RPMI7951 (cell line): Measurements from ENCODE around the gene R3HDM1. TPM values are rescaled to one million over a fixed set of nuclear protein-coding genes. Genes with fewer than 3 reads are reported as not detected.
"Not testable (repeated sequence)": the region's sequence is repeated elsewhere in the genome, so short reads cannot be mapped to it uniquely, and the experiment has no call there.

Experiments used
- DNase-seq: peaks from one replicate; pipeline ENCODE4 v3.0.0-alpha.2; 2012; ENCODE audit warnings: low read depth
- total RNA-seq: library from RNA; depleted of rRNA; stranded (reverse); fragments of >200 nt; shearing (Covaris generic); gene quantifications from 2 replicates; pipeline ENCODE4 v1.2.3, GENCODE V29; 2014

R3HDM1 gene
- total RNA-seq, 1 experiment from 2014 or later: 13.8 TPM

DNA sequence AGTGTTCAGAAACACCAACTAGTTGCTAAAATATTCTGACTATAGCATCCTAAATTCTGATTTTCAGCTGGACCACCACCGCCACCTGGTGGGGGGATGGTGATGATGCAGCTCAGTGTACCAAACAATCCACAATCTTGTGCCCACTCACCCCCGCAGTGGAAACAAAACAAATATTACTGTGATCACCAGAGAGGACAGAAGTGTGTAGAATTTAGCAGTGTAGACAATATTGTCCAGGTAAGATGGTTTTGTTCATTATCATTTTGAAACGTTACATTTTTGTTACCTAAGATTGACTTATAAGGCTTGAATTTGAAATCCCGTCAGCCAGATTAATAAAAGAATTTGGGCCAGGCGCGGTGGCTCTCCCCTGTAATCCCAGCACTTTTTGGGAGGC lies 178.7 kb downstream of the R3HDM1 start:
- DNase-seq: peak; percentile 41

DNA sequence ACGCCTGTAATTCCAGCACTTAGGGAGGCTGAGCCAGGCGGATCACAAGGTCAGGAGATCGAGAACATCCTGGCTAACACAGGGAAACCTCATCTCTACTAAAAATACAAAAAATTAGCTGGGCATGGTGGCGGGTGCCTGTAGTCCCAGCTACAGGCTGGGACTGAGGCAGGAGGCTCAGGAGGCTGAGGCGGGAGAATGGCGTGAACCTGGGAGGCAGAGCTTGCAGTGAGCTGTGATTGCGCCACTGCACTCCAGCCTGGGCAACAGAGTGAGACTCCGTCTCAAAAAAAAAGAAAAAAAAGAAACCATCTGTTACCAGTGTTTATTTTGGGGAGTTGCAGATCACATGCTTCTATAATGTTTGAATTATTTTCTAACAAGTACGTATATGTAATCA lies 183.8 kb downstream of the R3HDM1 start:
- not testable (repeated sequence) for DNase-seq

DNA sequence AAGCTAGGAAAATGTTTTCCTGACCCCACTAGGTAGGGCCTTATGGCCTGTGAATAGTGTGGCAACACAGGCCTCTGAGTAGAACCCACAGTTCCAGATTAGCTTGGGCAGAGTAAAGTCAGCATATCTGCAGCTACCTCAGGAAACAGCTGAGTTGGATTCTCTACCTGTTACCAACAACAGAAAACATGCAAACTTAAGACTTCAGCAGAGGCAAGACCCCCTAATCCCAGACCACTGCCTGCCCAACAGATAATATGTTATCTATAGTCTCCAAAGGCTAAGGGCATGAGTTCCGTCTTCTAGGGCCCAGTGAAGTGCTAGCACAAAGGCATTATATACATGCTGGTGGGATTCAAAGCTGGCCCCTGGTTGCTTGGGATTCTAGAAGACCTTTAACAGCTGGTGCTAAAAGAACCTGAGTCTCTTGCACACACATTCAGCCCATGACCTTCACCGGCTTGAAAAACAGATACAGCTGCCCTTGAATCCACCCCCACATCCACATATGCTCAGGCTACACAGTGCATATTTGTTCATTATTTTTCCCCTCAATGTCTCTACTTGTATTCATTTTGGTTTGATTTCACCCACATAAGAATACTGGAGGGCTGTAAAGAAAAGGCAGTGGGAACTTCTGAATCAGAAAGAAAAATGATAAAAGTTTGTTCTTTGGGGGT lies 196.9 kb downstream of the R3HDM1 start:
- DNase-seq: no peak

- DNase-seq: no peak
These were observed 201.3 kb downstream of the R3HDM1 start for GRCh38 chr2:135732561-135732960.

DNA sequence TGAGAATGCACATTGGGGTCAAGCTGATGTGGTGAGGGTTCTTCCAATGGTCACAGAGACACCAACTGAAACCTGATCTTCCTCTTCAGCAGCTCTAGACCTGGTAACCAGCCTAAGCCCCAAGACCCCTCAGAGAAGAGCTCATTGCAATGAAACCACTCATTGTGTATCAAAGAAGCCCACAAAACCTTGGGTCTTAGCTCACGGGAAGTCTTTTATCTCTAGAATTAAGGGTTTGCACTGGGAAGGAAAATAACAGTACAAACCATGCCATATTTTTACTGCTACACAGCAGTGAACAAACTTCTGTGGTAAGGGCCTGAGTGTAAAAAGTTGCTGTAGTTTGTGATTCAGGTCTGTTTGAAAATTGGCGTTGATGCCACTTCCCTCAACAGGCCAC lies 201.8 kb downstream of the R3HDM1 start:
- DNase-seq: no peak

DNA sequence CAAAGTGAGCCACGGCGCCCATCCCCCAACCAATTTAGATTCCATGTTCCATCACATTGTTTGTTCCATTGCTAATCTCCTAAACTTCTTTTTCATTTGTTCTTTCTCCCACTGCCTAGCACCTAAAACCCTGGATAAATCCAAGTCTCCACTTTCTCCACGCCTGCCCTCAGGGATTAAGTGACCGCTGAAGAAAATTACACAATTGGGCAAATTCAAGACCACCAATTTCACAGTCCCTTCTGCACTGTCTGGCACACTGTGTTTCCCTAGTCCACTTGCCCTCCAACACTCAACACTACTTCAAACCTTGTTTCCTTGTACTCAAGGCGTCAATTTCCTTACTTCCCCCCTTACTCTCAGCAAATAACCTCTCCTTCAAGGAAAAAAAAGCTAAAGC lies 205.3 kb downstream of the R3HDM1 start:
- DNase-seq: no peak

DNA sequence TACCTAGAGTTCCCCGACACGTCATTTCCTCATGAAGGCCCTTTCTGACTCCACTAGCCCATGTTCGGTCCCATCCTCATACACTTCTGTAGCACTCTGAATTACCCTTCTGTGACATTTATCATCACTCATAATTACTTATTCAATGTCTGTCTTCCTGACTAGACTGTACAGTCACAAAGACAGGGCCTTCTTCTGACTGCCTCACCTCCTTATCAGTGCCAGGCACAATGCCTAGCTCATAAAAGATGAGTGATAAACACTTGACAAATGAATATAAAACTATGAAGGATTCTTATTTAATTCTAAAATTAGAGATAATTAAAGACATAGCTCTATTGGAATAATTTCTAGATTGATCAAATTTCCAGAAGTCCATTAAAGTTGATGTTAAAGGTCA lies 208.9 kb downstream of the R3HDM1 start:
- DNase-seq: no peak

DNA sequence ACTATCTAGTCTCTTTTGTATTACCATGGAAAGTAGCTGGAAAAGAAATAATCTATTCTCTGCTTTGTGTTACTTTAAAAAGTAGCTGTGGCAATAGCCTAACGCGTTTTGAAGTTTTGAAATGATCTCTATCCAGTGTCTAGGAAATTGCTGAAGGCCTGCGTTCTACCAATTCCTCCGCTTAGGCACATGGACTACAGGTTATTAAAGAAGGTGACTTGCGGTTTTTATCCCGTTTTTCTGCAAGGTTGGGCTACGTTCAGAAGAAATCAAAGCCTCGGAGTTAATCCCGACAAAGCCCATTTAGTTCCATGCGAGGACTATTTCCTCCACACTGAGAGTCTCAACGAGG lies 209.7 kb downstream of the R3HDM1 start:
- no peak for DNase-seq

- DNase-seq: peak; percentile 99
These were observed 210.4 kb downstream of the R3HDM1 start, which contains the start of gene UBXN4 for GRCh38 chr2:135741395-135742324. Gene UBXN4 (plus strand): TSS chr2:135741855. CDS start chr2:135741930, 75 bp downstream.

DNA sequence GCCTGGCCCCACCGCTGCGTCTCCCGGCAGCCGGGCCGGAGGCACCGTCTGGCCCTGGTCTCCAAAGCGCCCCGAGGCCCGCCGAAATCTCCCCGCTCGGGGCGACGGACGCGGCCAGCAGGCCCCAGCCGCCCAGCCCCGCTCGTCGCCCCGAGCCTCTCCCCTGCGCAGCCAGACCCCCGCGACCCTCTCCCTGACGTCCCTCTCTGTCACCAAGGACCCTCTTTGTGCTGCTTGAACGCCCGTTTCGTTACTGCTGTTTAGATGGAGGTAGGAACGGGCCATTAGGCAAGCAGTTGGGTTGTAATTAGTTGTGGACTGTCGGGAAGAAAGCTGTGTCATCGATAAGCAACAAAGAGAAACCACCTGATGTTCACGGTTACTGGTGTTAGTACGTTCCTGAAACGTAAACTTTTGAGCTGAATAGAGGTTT lies 211.1 kb downstream of the R3HDM1 start:
- peak; percentile 60 for DNase-seq

GRCh38 chr2:135743860-135744259 lies 212.6 kb downstream of the R3HDM1 start:
- no peak for DNase-seq

DNA sequence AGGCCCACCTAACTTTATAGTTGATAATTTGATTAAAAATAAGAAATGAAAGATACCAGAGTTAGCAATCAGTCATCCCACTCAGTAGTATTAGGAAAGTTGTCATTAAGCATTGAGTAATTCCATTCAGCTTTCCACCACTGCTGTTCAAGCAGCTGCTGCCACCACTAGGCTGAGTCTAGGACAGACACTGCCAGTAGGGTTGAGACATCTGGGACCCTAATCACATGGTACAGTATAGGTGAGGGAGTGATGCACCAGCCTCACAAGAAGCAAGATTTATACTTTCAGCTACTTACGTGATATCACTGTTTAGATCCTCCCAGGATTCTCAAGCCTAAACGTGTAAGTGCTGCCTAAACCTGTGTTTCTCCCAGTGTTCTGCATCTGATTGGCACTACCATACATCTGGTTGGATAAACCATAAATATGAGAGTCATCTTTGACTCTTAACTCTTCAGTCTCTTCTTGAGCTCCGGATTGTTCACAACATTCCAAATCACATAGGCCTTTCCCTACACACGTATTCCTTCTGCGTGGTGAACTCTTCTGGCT lies 213.6 kb downstream of the R3HDM1 start:
- DNase-seq: peak; percentile 44

- DNase-seq: peak; percentile 67
These were observed 214.3 kb downstream of the R3HDM1 start for GRCh38 chr2:135745545-135745944.

GRCh38 chr2:135755573-135755972 lies 224.3 kb downstream of the R3HDM1 start:
- DNase-seq: no peak

- DNase-seq: no peak
These were observed 225.4 kb downstream of the R3HDM1 start for GRCh38 chr2:135756692-135757091.

DNA sequence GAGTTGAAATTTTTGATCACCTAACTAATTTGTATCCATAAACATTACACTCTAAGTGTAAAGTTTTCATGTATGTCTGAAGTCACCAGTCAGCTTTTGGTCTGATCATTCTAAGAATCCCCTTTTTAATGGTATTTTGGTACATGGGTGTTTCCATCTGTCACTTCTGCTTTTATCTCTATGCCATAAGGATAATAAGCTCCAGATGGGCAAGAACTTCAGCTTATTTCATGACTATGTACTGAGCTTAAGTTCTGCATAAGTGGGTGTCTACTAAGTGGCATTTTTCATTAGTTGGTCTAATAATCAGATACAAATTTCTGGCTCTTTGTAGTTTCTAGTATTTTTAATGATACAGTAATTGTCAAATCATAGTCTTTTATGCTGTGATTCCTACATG lies 230.7 kb downstream of the R3HDM1 start:
- no peak for DNase-seq

DNA sequence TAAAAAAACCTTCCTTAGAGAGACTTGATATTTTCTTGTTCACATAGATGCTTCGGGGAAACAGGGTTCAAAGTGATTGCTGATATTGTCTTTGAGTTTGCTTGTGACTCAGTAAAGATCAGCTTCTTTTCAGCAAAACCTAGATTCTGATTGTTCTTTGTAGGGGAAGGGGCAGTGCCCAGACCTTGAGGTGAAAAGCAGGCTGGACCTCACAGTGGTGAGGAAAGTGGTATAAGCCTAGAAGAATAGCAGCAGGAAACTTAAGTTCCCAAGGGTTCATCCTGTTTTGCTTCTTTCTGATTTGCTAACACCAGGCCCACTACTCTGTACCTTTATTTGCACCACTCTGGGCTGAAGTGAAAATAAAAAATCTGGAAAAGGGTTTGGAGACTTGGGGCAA lies 231.2 kb downstream of the R3HDM1 start:
- DNase-seq: no peak

DNA sequence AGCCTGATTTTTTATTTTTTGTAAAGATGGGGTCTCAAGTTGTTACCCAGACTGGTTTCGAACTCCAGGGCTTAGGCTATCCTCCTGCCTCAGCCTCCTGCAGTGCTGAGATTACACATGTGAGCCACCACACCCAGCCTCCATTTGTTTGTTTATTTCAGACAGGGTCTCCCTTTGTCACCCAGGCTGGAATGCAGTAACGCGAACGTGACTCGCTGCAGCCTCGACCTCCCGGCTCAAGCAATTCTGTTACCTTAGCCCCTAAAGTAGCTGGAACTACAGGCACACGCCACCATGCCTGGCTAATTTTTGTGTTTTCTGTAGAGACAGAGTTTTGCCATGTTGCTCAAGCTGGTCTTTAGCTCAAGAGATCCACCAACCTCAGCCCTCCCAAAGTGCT lies 237.6 kb downstream of the R3HDM1 start:
- DNase-seq: no peak

- DNase-seq: no peak
These were observed 242.0 kb downstream of the R3HDM1 start for GRCh38 chr2:135773319-135773718.

DNA sequence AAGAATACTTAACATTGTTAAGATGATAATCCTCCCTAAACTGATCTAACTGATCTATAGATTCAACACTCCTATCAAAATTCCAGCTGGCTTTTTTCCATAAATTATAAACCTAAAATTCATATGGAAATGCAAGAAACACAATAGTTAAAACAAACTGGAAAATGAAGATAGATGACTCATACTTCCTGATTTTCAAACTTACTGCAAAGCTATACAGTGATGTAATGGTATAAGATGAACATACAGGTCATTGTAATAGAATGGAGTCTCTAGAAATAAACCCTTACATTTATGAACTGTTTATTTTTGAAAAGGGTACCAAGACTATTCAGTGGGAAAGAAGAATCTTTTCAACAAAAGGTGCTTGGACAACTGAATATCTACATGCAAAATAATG lies 242.6 kb downstream of the R3HDM1 start:
- DNase-seq: no peak
